Brain microvascular endothelial cell (primary cell): ENCODE measurements around the gene PRR16.

Source experiments
- DNase-seq: peaks from one replicate; pipeline ENCODE4 v3.0.0-alpha.2; 2020
- H3K27ac ChIP-seq: fragments of 250-450 bp; sonication (Bioruptor Pico); 2 replicates; pipeline ENCODE4 v1.5.1; 2020; ENCODE audit warnings: mild to moderate bottlenecking, moderate library complexity
- H3K27me3 ChIP-seq: fragments of 250-450 bp; sonication (Bioruptor Pico); replicated peaks from 2 replicates; pipeline ENCODE4 v1.5.1; 2020; ENCODE audit warnings: mild to moderate bottlenecking
- H3K36me3 ChIP-seq: fragments of 250-450 bp; sonication (Bioruptor Pico); replicated peaks from 2 replicates; pipeline ENCODE4 v1.5.1; 2020; ENCODE audit warnings: mild to moderate bottlenecking
- H3K4me3 ChIP-seq: 2 replicates; pipeline ENCODE4 v1.5.1; 2011; ENCODE audit warnings: low read depth, mild to moderate bottlenecking, control low read depth, low read length, moderate library complexity
- CTCF ChIP-seq: IDR thresholded peaks from 2 replicates; pipeline ENCODE4 v1.5.1; 2011; ENCODE audit warnings: low read depth, mild to moderate bottlenecking, moderate library complexity, low read length, control low read depth, inconsistent platforms; ENCODE audit errors: missing control alignments
- in situ Hi-C: cut with HindIII; loops from 2 replicates; pipeline ENCODE4 v1.10.0; 2017; ENCODE audit warnings: low sequenced_read_pairs, low pct_ligation_motif_present

PRR16 gene

GRCh38 chr5:120544043-120544442 is 79.9 kb downstream of the PRR16 start:
- in situ Hi-C loops = no loop called here

GRCh38 chr5:120545007-120545406 is 80.9 kb downstream of the PRR16 start:
- no peak for DNase-seq
- TF ChIP-seq CTCF = no peak
- no peak overlapping the region for H3K27ac ChIP-seq
- in situ Hi-C loops = no loop called here
- no peak overlapping the region for H3K4me3 ChIP-seq
- H3K27me3 ChIP-seq = no peaks in the 10 kb centered on the region
- no peaks in the 10 kb centered on the region for H3K36me3 ChIP-seq

More at GRCh38 chr5:120544043-120544442, 79.9 kb downstream of the PRR16 start:
- Histone ChIP-seq H3K27ac (no peak overlapping the region), H3K4me3 (no peak overlapping the region), H3K36me3 (no peaks in the 10 kb centered on the region), H3K27me3 (no peaks in the 10 kb centered on the region)
- no peak for DNase-seq
- TF ChIP-seq CTCF = no peak

- Histone ChIP-seq H3K4me3 (no peak overlapping the region), H3K27ac (no peak overlapping the region), H3K36me3 (no peaks in the 10 kb centered on the region), H3K27me3 (no peaks in the 10 kb centered on the region)
- no peak for TF ChIP-seq CTCF
- in situ Hi-C loops = no loop called here
- no peak for DNase-seq
Observed at GRCh38 chr5:120545951-120546350, 81.9 kb downstream of the PRR16 start.

- Histone ChIP-seq H3K36me3 (no peaks in the 10 kb centered on the region), H3K27me3 (no peaks in the 10 kb centered on the region), H3K27ac (no peak overlapping the region), H3K4me3 (no peak overlapping the region)
- no peak for TF ChIP-seq CTCF
- DNase-seq = no peak
- in situ Hi-C loops = no loop called here
Observed at GRCh38 chr5:120546922-120547321, 82.8 kb downstream of the PRR16 start.

- no peak overlapping the region for H3K27ac ChIP-seq
- no peak for TF ChIP-seq CTCF
- H3K4me3 ChIP-seq = no peak overlapping the region
Observed at GRCh38 chr5:120550358-120550757, 86.3 kb downstream of the PRR16 start.

GRCh38 chr5:120552638-120553037 is 88.5 kb downstream of the PRR16 start:
- H3K27ac ChIP-seq = no peak overlapping the region
- no peaks in the 10 kb centered on the region for H3K27me3 ChIP-seq
- no peak for TF ChIP-seq CTCF
- no peak overlapping the region for H3K4me3 ChIP-seq
- H3K36me3 ChIP-seq = no peaks in the 10 kb centered on the region
- in situ Hi-C loops = no loop called here
- DNase-seq = no peak

More at GRCh38 chr5:120550358-120550757, 86.3 kb downstream of the PRR16 start:
- in situ Hi-C loops = no loop called here
- Histone ChIP-seq H3K27me3 (no peaks in the 10 kb centered on the region), H3K36me3 (no peaks in the 10 kb centered on the region)
- DNase-seq = peak; percentile 31
